Stimulated activated naive CD8-positive, alpha-beta T cell treated with anti-CD3 and anti-CD28 coated beads, Interleukin-15, Interleukin-2, amounts not matched to agents 100 ng/mL and 50 ng/mL, for 24 hours (primary cell): Measurements from ENCODE around the gene ALDOB.

ENCODE experiments used
- H3K27ac Mint-ChIP-seq: one replicate; pipeline ENCODE4 v1.8.0; 2021; ENCODE audit warnings: mild to moderate bottlenecking, mixed read lengths
- H3K27me3 Mint-ChIP-seq: one replicate; pipeline ENCODE4 v1.8.0; 2021; ENCODE audit warnings: mixed read lengths
- H3K36me3 Mint-ChIP-seq: one replicate; pipeline ENCODE4 v1.8.0; 2021; ENCODE audit warnings: low read depth, mixed read lengths
- H3K4me1 Mint-ChIP-seq: one replicate; pipeline ENCODE4 v1.8.0; 2021; ENCODE audit warnings: low read depth, mixed read lengths
- H3K4me3 Mint-ChIP-seq: one replicate; pipeline ENCODE4 v1.8.0; 2021; ENCODE audit warnings: mild to moderate bottlenecking, mixed read lengths
- H3K9me3 Mint-ChIP-seq: one replicate; pipeline ENCODE4 v1.8.0; 2021; ENCODE audit warnings: mixed read lengths

Gene ALDOB

DNA sequence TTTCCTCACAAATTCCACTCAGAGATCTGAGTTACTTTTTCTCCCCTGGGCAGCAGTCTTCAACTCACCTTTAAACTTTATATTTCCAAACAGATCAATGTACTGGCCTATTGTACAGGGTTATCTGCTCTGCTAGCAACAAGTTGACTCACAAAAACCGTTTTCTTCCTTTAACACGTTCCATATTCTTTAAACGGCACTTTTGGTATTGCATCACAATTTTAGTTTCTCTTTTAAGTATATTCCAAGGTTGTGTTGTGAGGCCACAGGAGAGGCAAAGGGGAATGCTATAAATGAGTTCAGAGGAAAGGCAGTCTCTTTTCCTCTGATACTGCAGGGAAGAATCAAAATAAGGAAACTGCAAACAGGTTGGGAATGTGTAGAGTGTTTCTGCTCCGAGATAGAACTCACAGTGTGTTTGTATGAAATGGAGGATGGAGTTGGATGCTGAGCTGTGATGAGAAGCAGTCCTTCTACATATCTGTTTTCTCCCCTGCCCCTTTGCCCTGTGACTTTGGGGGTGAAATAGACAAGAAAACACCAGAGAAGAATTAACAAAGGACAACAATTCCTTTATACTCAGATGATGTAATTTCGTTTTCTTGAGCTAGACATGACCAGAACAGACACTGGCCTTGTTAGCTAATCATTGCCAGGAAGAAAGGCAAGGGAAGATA lies 9.9 kb upstream of the ALDOB start:
- Mint-ChIP-seq H3K4me3 (no peak overlapping the region), H3K27me3 (peaks cover 69% of the 10 kb centered on the region), H3K27ac (no peak overlapping the region), H3K36me3 (no peaks in the 10 kb centered on the region), H3K4me1 (peaks cover 5% of the 10 kb centered on the region), H3K9me3 (no peaks in the 10 kb centered on the region)

DNA sequence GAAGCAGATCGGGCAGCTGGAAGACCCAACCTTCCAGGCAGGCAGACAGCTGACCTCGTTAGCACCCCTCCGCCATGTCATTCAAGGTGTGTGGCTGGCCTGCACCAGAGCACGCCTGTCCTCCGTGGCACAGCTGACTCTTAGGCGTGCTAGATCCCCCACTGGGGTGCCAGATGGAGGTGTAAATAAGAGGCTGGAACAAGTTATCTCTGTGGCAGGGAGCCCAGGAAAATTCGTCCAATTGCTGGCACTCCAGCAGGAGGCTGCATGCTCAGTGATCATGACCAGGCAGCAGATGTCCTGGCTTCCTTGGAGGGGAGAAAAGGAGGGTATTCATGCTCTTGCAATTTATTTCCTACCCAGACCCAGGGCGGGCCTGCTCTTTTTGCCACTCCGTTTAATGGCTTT lies 7.8 kb upstream of the ALDOB start:
- no peak overlapping the region for H3K4me3 Mint-ChIP-seq
- no peaks in the 10 kb centered on the region for H3K36me3 Mint-ChIP-seq
- H3K9me3 Mint-ChIP-seq: no peaks in the 10 kb centered on the region
- no peak overlapping the region for H3K27ac Mint-ChIP-seq
- peaks cover under 1% of the 10 kb centered on the region for H3K4me1 Mint-ChIP-seq
- H3K27me3 Mint-ChIP-seq: peaks cover 65% of the 10 kb centered on the region

DNA sequence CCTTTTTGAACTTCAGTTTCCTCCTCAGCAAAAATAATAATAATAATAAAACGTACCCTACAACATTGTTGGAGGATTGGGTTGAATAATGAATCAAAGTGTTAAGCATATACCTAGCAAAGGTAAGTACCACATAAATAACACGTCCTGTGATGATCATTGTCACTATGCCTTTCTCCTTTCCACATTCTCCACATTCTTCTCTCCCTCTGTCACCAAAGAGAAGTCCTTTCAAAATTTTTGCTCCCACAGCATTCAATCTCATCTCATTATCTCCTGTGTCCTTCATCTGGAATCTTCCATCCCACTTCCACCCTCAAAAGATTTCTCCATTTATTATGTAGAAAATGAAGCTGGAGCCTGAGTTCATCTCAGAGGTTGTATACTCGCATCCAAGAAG lies 7.2 kb upstream of the ALDOB start:
- no peaks in the 10 kb centered on the region for H3K36me3 Mint-ChIP-seq
- no peaks in the 10 kb centered on the region for H3K9me3 Mint-ChIP-seq
- peaks cover 63% of the 10 kb centered on the region for H3K27me3 Mint-ChIP-seq
- no peak overlapping the region for H3K4me3 Mint-ChIP-seq
- no peak overlapping the region for H3K27ac Mint-ChIP-seq
- H3K4me1 Mint-ChIP-seq: no peaks in the 10 kb centered on the region

- Mint-ChIP-seq H3K36me3 (no peaks in the 10 kb centered on the region), H3K4me3 (no peak overlapping the region), H3K9me3 (no peaks in the 10 kb centered on the region), H3K4me1 (no peaks in the 10 kb centered on the region), H3K27me3 (peaks cover 63% of the 10 kb centered on the region), H3K27ac (no peak overlapping the region)
These were observed 6.7 kb upstream of the ALDOB start for GRCh38 chr9:101442318-101442717.

DNA sequence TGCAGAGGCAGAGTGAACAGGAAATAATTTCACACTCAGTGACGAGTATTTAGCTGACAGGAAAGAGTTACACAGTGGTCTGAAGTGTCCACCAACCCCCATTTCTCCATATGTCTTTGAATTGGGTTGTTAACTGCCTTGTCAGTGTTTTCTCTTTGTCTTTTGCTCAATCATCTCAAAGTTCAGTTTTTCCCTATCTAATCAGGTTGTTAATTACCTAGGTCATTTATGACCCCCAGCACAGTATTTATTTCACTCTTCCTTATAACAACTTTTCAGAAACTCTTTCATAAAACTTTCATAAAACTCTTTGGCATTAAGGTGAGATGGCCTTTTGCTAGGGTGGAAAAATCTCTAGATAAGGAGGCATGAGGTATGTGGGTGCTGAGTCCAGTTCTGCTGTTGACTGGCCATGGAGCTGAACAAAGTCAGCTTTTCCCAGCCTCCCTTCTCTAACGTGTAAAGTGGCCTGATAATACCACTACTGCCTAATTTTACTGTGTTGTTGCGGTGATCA lies 5.2 kb upstream of the ALDOB start:
- Mint-ChIP-seq H3K36me3 (no peaks in the 10 kb centered on the region), H3K9me3 (no peaks in the 10 kb centered on the region), H3K27ac (no peak overlapping the region), H3K4me1 (no peaks in the 10 kb centered on the region), H3K27me3 (peaks cover 60% of the 10 kb centered on the region), H3K4me3 (no peak overlapping the region)

DNA sequence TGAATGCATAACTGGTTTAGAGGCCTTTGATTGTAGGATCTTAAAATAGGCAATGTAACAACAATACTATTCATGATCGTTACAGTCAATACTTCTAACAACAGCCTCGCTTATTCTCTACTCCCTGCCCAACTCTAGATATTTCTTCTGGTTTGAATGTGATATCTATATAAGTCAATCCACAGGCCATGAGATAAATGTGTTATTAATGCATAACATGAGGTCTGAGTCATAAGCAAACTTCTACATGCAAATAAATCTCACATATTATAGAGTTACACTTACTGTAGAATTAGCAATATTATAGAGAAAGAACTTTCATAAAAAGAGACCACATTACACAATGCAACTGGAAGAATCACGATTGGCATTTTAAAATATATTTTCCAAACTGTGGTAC lies 2.9 kb upstream of the ALDOB start:
- Mint-ChIP-seq H3K4me3 (no peak overlapping the region), H3K4me1 (no peaks in the 10 kb centered on the region), H3K27ac (no peak overlapping the region), H3K36me3 (no peaks in the 10 kb centered on the region), H3K27me3 (peaks cover 48% of the 10 kb centered on the region), H3K9me3 (no peaks in the 10 kb centered on the region)

DNA sequence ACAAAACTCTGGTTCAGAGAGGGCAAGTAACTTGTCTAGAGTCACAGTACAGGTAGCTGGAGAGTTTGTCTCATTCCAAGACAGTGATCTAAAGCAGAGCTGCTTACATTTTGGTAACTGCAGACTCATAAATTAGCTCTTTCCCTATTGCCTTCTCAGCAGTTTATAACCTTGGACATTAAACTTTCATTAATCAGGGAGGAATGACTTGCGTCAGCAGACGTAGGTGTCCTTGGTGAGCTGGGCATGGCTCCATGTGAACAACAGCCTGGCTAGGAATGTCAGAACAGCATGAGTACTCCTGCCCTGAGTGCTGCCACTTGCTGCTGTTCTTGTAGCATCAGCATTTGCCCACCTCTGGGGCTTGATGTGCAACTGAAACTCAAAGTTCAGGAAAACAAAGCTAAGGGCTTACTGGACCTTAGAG lies 2.2 kb upstream of the ALDOB start:
- Mint-ChIP-seq H3K27me3 (peaks cover 41% of the 10 kb centered on the region), H3K4me1 (no peaks in the 10 kb centered on the region), H3K36me3 (no peaks in the 10 kb centered on the region), H3K9me3 (no peaks in the 10 kb centered on the region), H3K4me3 (no peak overlapping the region), H3K27ac (no peak overlapping the region)

- H3K27me3 Mint-ChIP-seq: peaks cover 33% of the 10 kb centered on the region
- H3K27ac Mint-ChIP-seq: no peak overlapping the region
- H3K4me1 Mint-ChIP-seq: no peaks in the 10 kb centered on the region
- no peak overlapping the region for H3K4me3 Mint-ChIP-seq
- no peaks in the 10 kb centered on the region for H3K36me3 Mint-ChIP-seq
- no peaks in the 10 kb centered on the region for H3K9me3 Mint-ChIP-seq
These were observed 576 bp downstream of the ALDOB start for GRCh38 chr9:101434998-101435397.

DNA sequence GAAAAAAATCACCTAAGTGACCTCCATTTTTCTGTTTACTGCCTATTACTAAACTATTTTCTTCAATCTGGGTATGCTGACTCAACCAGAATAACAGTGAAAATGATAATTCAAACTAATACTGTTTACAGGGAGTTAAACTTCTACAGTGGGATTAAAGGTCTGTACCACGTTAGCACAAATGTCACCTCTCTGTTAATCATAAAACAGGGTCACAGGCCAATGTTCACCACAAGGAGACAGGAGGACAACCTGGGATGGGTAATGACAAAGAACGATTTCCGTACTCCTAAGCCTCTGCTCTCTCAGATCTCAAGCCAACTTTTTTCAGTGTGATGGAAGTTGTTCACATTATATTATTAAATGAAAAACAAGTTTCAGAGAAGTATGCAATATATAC lies 2.3 kb downstream of the ALDOB start:
- Mint-ChIP-seq H3K4me1 (no peaks in the 10 kb centered on the region), H3K27me3 (peaks cover 30% of the 10 kb centered on the region), H3K9me3 (no peaks in the 10 kb centered on the region), H3K4me3 (no peak overlapping the region), H3K27ac (no peak overlapping the region), H3K36me3 (no peaks in the 10 kb centered on the region)

DNA sequence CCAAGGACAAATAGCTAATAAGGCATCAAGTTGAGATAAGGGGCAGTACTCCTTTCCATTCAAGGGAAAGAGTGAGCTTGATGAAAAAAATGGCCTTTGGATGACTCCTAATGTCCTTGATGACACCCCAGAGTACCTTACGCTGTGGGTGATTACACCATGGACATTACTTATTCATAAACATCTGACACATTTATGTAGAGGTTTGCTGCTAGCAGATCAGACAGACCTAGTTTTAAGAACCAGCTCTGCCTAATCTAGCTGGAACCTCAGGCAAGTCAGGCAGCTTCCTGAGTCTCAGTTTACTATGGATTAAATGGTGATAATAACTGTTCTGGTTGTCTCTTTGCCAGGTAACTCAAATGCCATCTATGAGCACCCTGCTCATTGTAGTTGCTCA lies 2.8 kb downstream of the ALDOB start:
- H3K4me3 Mint-ChIP-seq: no peak overlapping the region
- no peak overlapping the region for H3K27ac Mint-ChIP-seq
- no peaks in the 10 kb centered on the region for H3K9me3 Mint-ChIP-seq
- no peaks in the 10 kb centered on the region for H3K4me1 Mint-ChIP-seq
- no peaks in the 10 kb centered on the region for H3K36me3 Mint-ChIP-seq
- H3K27me3 Mint-ChIP-seq: peaks cover 30% of the 10 kb centered on the region

- Mint-ChIP-seq H3K4me3 (no peak overlapping the region), H3K4me1 (no peaks in the 10 kb centered on the region), H3K27me3 (peaks cover 29% of the 10 kb centered on the region), H3K27ac (no peak overlapping the region), H3K36me3 (no peaks in the 10 kb centered on the region), H3K9me3 (no peaks in the 10 kb centered on the region)
These were observed 3.4 kb downstream of the ALDOB start for GRCh38 chr9:101432171-101432570.

DNA sequence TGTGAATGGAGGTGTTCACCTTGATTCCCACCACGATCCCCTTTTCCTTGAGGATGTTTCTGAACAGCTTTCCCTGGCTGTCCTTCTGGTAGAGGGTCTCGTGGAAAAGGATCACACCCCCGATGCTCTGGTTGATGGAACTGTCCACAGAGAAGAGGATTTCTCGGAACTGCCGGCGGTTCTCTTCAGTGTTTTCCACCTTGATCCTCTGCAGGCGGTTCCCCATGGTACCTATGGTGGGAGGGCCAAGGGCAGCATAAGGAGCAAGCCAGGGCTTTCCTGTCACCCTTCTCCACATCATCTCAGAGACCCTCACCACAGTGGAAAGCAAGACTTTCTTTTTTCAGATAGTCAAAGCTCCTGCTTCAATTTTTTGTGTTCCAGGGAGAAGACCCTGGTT lies 5.8 kb downstream of the ALDOB start:
- H3K4me1 Mint-ChIP-seq: no peaks in the 10 kb centered on the region
- H3K9me3 Mint-ChIP-seq: no peaks in the 10 kb centered on the region
- H3K27ac Mint-ChIP-seq: no peak overlapping the region
- no peaks in the 10 kb centered on the region for H3K36me3 Mint-ChIP-seq
- no peak overlapping the region for H3K4me3 Mint-ChIP-seq
- peaks cover 10% of the 10 kb centered on the region for H3K27me3 Mint-ChIP-seq

DNA sequence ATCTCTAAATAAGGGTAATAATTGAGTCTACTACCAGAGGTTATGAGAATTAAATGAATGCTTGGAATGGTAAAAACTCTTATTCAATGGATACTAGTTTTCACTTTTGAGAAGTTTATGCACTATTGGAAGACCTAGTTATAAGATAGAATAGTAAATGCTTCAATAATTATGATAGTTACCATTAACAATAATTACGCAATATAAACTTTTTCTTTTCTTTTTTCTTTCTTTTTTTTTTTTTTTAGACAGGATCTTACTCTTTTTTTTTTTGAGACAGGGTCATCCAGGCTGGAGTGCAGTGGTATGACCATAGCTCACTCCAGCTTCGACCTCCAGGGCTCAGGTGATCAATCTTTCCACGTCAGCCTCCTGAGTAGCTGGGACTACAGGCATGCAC lies 6.7 kb downstream of the ALDOB start:
- peaks cover 14% of the 10 kb centered on the region for H3K27me3 Mint-ChIP-seq
- no peak overlapping the region for H3K27ac Mint-ChIP-seq
- no peaks in the 10 kb centered on the region for H3K36me3 Mint-ChIP-seq
- no peak overlapping the region for H3K4me3 Mint-ChIP-seq
- H3K9me3 Mint-ChIP-seq: peaks cover 5% of the 10 kb centered on the region
- no peaks in the 10 kb centered on the region for H3K4me1 Mint-ChIP-seq

DNA sequence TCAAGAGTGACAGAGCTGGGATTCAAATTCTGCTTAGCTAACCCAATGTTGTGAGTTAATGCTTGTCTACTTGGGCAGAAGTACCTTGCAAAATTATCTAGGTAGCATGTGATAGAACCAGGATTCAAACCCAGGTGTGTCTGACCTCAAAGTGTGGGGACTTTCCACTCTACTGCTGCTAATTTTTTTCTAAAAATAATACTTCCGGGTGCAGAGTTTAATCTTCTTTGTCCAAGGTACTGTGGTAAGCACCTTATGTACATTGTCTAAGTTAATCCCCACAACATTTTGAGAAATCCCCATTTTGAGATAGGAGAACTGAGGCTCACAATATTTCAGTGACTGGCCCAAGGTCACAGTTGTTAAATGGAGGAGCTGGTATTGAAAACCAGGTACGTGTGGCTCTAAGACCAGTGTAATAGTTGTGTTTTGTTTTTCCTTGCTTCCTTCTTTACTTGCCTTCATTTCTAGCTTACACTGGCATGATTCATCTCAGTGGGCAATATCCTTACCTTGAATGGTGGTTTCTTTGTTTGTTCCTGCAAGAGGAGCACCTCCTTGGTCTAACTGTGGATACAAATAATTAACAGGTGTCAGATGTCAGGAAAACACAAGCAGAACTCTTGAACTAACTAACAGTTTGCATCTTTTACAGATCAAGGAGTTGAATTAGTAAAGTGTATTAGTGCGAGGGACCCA lies 7.5 kb downstream of the ALDOB start:
- H3K36me3 Mint-ChIP-seq: peaks cover 4% of the 10 kb centered on the region
- no peaks in the 10 kb centered on the region for H3K4me1 Mint-ChIP-seq
- peaks cover 14% of the 10 kb centered on the region for H3K27me3 Mint-ChIP-seq
- peaks cover 13% of the 10 kb centered on the region for H3K9me3 Mint-ChIP-seq
- no peak overlapping the region for H3K4me3 Mint-ChIP-seq
- no peak overlapping the region for H3K27ac Mint-ChIP-seq

DNA sequence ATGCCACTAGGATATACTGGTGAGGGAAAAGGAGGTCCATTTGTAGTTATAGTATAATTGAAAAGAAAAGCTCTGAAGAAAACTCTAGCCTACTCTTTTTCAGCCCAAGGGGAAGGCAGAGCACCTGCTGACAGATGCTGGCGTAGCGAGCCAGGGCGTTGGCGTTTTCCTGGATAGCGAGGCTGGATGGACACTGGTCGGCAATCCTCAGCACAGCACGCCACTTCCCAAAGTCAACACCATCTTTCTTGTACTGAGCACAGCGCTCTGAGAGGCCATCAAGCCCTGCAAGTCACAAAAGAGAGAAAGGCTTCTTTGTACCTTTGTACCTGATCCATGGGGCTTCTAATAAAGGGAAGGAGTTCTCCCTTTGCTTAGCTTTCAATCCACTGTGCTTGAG lies 8.2 kb downstream of the ALDOB start:
- Mint-ChIP-seq H3K4me1 (no peaks in the 10 kb centered on the region), H3K36me3 (peaks cover 4% of the 10 kb centered on the region), H3K9me3 (peaks cover 15% of the 10 kb centered on the region), H3K4me3 (no peak overlapping the region), H3K27me3 (peaks cover 14% of the 10 kb centered on the region), H3K27ac (no peak overlapping the region)

DNA sequence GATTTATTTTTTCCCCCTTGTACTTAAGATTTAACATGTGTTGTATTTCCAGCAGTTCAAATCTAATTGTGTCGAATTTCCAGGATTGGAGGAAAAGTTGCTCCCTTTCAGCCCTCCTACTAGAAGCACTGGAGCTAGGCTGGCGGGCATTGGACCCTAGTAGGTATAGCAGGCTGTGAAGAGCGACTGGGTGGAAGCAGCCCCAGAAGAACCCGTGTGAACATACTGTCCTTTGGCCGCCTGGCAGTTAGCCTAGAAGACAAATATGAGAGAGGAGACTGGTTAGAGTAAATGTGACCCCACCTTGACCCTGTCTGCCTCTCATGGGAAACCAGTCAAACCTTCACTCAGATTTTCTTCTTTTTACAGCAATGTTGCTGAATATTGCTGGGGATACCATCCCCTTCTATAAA lies 13.9 kb downstream of the ALDOB start:
- Mint-ChIP-seq H3K27ac (no peak overlapping the region), H3K36me3 (peaks cover 15% of the 10 kb centered on the region), H3K27me3 (peaks cover 4% of the 10 kb centered on the region), H3K4me3 (no peak overlapping the region), H3K9me3 (peaks cover 39% of the 10 kb centered on the region), H3K4me1 (no peaks in the 10 kb centered on the region)
